ENCODE data around the gene EIF4B. TPM values are rescaled to one million over a fixed set of nuclear protein-coding genes. Genes with fewer than 3 reads are reported as not detected.

Gene EIF4B
- total and polyA plus RNA-seq, 9 of the 15 experiments (the other 6 are each of a cell fraction or from before 2014, with no cell fraction given): 138 to 669 (median 552) TPM

- TF ChIP-seq PRDM10 (IDR thresholded peaks at IDR 0.05; ENCODE audit: partially characterized antibody): no peak
- no peak for TF ChIP-seq IRF1 (CRISPR knock-in tag; IDR thresholded peaks at IDR 0.05; ENCODE audit: borderline replicate concordance)
- TF ChIP-seq ATF7 (IDR thresholded peaks at IDR 0.05): peak; percentile 86
- TF ChIP-seq CREB1 (IDR thresholded peaks at IDR 0.05): peak; percentile 88
- TF ChIP-seq CREB1 (CRISPR knock-in tag; IDR thresholded peaks at IDR 0.05): peak; percentile 88
- no peak for TF ChIP-seq CGGBP1 (CRISPR knock-in tag; IDR thresholded peaks at IDR 0.05)
- TF ChIP-seq CUX1 (CRISPR knock-in tag; IDR thresholded peaks at IDR 0.05): no peak
- TF ChIP-seq RNF219 (CRISPR knock-in tag; IDR thresholded peaks at IDR 0.05): no peak
- no peak for TF ChIP-seq FOXA3 (CRISPR knock-in tag; conservative IDR thresholded peaks at IDR 0.05 in 1 of 2, IDR thresholded peaks at IDR 0.05 in 1 of 2)
- TF ChIP-seq VEZF1 (CRISPR knock-in tag; IDR thresholded peaks at IDR 0.05): peak; percentile 78
- peak; percentile 98 for TF ChIP-seq RAD51 (IDR thresholded peaks at IDR 0.05; ENCODE audit: borderline replicate concordance, low read depth)
- no peak for TF ChIP-seq TFAM (CRISPR knock-in tag; conservative IDR thresholded peaks at IDR 0.05)
These were observed at the start of gene EIF4B (continued) for GRCh38 chr12:53005986-53006809.
